ENCODE results near the gene SPATS2.

- TF ChIP-seq, protein P1, sequence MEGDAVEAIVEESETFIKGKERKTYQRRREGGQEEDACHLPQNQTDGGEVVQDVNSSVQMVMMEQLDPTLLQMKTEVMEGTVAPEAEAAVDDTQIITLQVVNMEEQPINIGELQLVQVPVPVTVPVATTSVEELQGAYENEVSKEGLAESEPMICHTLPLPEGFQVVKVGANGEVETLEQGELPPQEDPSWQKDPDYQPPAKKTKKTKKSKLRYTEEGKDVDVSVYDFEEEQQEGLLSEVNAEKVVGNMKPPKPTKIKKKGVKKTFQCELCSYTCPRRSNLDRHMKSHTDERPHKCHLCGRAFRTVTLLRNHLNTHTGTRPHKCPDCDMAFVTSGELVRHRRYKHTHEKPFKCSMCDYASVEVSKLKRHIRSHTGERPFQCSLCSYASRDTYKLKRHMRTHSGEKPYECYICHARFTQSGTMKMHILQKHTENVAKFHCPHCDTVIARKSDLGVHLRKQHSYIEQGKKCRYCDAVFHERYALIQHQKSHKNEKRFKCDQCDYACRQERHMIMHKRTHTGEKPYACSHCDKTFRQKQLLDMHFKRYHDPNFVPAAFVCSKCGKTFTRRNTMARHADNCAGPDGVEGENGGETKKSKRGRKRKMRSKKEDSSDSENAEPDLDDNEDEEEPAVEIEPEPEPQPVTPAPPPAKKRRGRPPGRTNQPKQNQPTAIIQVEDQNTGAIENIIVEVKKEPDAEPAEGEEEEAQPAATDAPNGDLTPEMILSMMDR (IDR thresholded peaks at IDR 0.05), result no peak
- no peak for TF ChIP-seq ZFX (IDR thresholded peaks at IDR 0.05; ENCODE audit: borderline replicate concordance)
Measured at GRCh38 chr12:49470986-49471385, 103.7 kb downstream of the SPATS2 start.
